HG03039 (cell line): Measurements from ENCODE around the gene EHD4.

Experiments
- ATAC-seq: cut with Tn5 transposase; IDR thresholded peaks from one replicate; pipeline ENCODE4 v1.9.1; 2021; ENCODE audit warnings: mild to moderate bottlenecking, moderate library complexity; ENCODE audit not compliant: unreplicated experiment

Gene EHD4

GRCh38 chr15:41866872-41867579 lies 105.3 kb downstream of the EHD4 start:
- no peak for ATAC-seq

- ATAC-seq = no peak
These were observed 106.1 kb downstream of the EHD4 start for GRCh38 chr15:41866263-41866703.

- ATAC-seq = no peak
These were observed 106.8 kb downstream of the EHD4 start for GRCh38 chr15:41865490-41866055.

- ATAC-seq = no peak
These were observed 109.7 kb downstream of the EHD4 start for GRCh38 chr15:41862515-41863116.

- no peak for ATAC-seq
These were observed 110.5 kb downstream of the EHD4 start for GRCh38 chr15:41861736-41862356.

GRCh38 chr15:41860049-41860828 lies 112.1 kb downstream of the EHD4 start:
- no peak for ATAC-seq

GRCh38 chr15:41858756-41859155 lies 113.6 kb downstream of the EHD4 start:
- ATAC-seq = no peak

- no peak for ATAC-seq
These were observed 115.0 kb downstream of the EHD4 start for GRCh38 chr15:41857316-41857715.

GRCh38 chr15:41856716-41857115 lies 115.6 kb downstream of the EHD4 start:
- ATAC-seq = no peak

- no peak for ATAC-seq
These were observed 116.1 kb downstream of the EHD4 start for GRCh38 chr15:41856262-41856661.

GRCh38 chr15:41855261-41855961 lies 116.9 kb downstream of the EHD4 start:
- no peak for ATAC-seq

- no peak for ATAC-seq
These were observed 117.9 kb downstream of the EHD4 start for GRCh38 chr15:41854443-41854842.

GRCh38 chr15:41853831-41854230 lies 118.5 kb downstream of the EHD4 start:
- ATAC-seq = no peak

- ATAC-seq = no peak
These were observed 119.4 kb downstream of the EHD4 start for GRCh38 chr15:41852736-41853590.

GRCh38 chr15:41851755-41852370 lies 120.5 kb downstream of the EHD4 start:
- no peak for ATAC-seq

- ATAC-seq = no peak
These were observed 121.2 kb downstream of the EHD4 start for GRCh38 chr15:41851167-41851523.

GRCh38 chr15:41850482-41851166 lies 121.7 kb downstream of the EHD4 start:
- no peak for ATAC-seq

- ATAC-seq = no peak
These were observed 122.5 kb downstream of the EHD4 start for GRCh38 chr15:41849861-41850260.

- no peak for ATAC-seq
These were observed 123.2 kb downstream of the EHD4 start for GRCh38 chr15:41849204-41849603.
